Bronchial epithelial cell (primary cell): ENCODE measurements around the gene PPP1R13L. TPM values are rescaled to one million over a fixed set of nuclear protein-coding genes. Genes with fewer than 3 reads are reported as not detected.

Experiments
- DNase-seq: peaks from one replicate; pipeline ENCODE4 v3.0.0-alpha.2; 2010; ENCODE audit warnings: low read depth
- FAIRE-seq: peaks from 2 replicates; lab custom pipeline; 2011; peaks lifted over from hg19 to GRCh38; lab: Jason Lieb, UNC
- H3K27me3 ChIP-seq: 2 replicates; pipeline ENCODE4 v1.5.1; 2011; ENCODE audit warnings: low read length; ENCODE audit not compliant: control insufficient read depth, insufficient read depth
- H3K36me3 ChIP-seq: 2 replicates; pipeline ENCODE4 v1.5.1; 2011; ENCODE audit warnings: low read length; ENCODE audit not compliant: control insufficient read depth, insufficient read depth
- H3K4me3 ChIP-seq: 2 replicates; pipeline ENCODE4 v1.5.1; 2011; ENCODE audit warnings: mild to moderate bottlenecking, low read depth, low read length, control low read depth
- CTCF ChIP-seq: IDR thresholded peaks from 2 replicates; pipeline ENCODE4 v1.5.1; 2011; ENCODE audit warnings: mild to moderate bottlenecking, moderate library complexity, low read length, control low read depth, inconsistent platforms; ENCODE audit not compliant: insufficient read depth, severe bottlenecking
- total RNA-seq: library from RNA; depleted of rRNA; stranded (reverse); fragments of >200 nt; gene quantifications from 2 replicates; pipeline ENCODE4 v1.2.1, GENCODE V29; 2014

Gene PPP1R13L
- total RNA-seq, 1 donor from 2014 or later, result 16.6 TPM

- no peak overlapping the region for H3K4me3 ChIP-seq
- FAIRE-seq, result no peak
- TF ChIP-seq CTCF, result no peak
- DNase-seq, result no peak
- peaks cover 21% of the 10 kb centered on the region for H3K36me3 ChIP-seq
- no peaks in the 10 kb centered on the region for H3K27me3 ChIP-seq
Observed at GRCh38 chr19:45385392-45386221, 19.3 kb downstream of the PPP1R13L start.

GRCh38 chr19:45382426-45382825, 22.4 kb downstream of the PPP1R13L start:
- no peak for TF ChIP-seq CTCF
- DNase-seq (no peak), FAIRE-seq (no peak)
- no peak overlapping the region for H3K4me3 ChIP-seq
- H3K36me3 ChIP-seq, result peaks cover 26% of the 10 kb centered on the region
- no peaks in the 10 kb centered on the region for H3K27me3 ChIP-seq

- peaks cover 20% of the 10 kb centered on the region for H3K36me3 ChIP-seq
- no peak for TF ChIP-seq CTCF
- no peak for FAIRE-seq
- no peak for DNase-seq
- no peaks in the 10 kb centered on the region for H3K27me3 ChIP-seq
- H3K4me3 ChIP-seq, result no peak overlapping the region
Observed at GRCh38 chr19:45380107-45380506, 24.8 kb downstream of the PPP1R13L start.

- H3K27me3 ChIP-seq, result no peaks in the 10 kb centered on the region
- DNase-seq (peak; percentile 44), FAIRE-seq (no peak)
Observed at GRCh38 chr19:45376045-45376724, 28.7 kb downstream of the PPP1R13L start.

More at GRCh38 chr19:45376045-45376724, 28.7 kb downstream of the PPP1R13L start:
- H3K4me3 ChIP-seq, result no peak overlapping the region
- no peak for TF ChIP-seq CTCF
- peaks cover 7% of the 10 kb centered on the region for H3K36me3 ChIP-seq
